D721Med (cell line): ENCODE measurements around the gene THAP7.
"Not testable (repeated sequence)": the region's sequence is repeated elsewhere in the genome, so short reads cannot be mapped to it uniquely, and the experiment has no call there.

ENCODE experiments used
- DNase-seq: peaks from one replicate; pipeline ENCODE4 v3.0.0; 2011; ENCODE audit warnings: low spot score; ENCODE audit not compliant: insufficient read length
- FAIRE-seq: peaks from 2 replicates; lab custom pipeline; 2011; peaks lifted over from hg19 to GRCh38; lab: Jason Lieb, UNC
- CTCF ChIP-seq: IDR thresholded peaks from 2 replicates; pipeline ENCODE4 v1.5.1; 2012; ENCODE audit warnings: mild to moderate bottlenecking, control low read depth; ENCODE audit not compliant: insufficient read depth; ENCODE audit errors: missing control alignments

THAP7 gene

GRCh38 chr22:21001601-21002325 lies at the start of gene THAP7:
Gene THAP7 (minus strand): TSS chr22:21002118. CDS start chr22:21001911, 207 bp downstream.
- DNase-seq, result peak; percentile 76
- TF ChIP-seq CTCF, result no peak
- no peak for FAIRE-seq

- FAIRE-seq (no peak), DNase-seq (no peak)
- no peak for TF ChIP-seq CTCF
These were observed 49.4 kb upstream of the THAP7 start for GRCh38 chr22:21051145-21051830.

- not testable (repeated sequence) for DNase-seq, FAIRE-seq
These were observed 47.0 kb upstream of the THAP7 start for GRCh38 chr22:21048965-21049364.

GRCh38 chr22:21048448-21048847 lies 46.5 kb upstream of the THAP7 start:
- not testable (repeated sequence) for DNase-seq, FAIRE-seq

GRCh38 chr22:21047730-21048129 lies 45.8 kb upstream of the THAP7 start:
- no peak for FAIRE-seq
- DNase-seq, result no peak
- no peak for TF ChIP-seq CTCF

- no peak for DNase-seq
- no peak for TF ChIP-seq CTCF
- FAIRE-seq, result no peak
These were observed 45.2 kb upstream of the THAP7 start for GRCh38 chr22:21047035-21047661.

- no peak for FAIRE-seq
- TF ChIP-seq CTCF, result no peak
These were observed 43.8 kb upstream of the THAP7 start, which contains the start of gene LRRC74B for GRCh38 chr22:21045585-21046294. Gene LRRC74B (plus strand): TSS chr22:21045946. CDS start chr22:21045987, 41 bp downstream.

More at GRCh38 chr22:21045585-21046294, 43.8 kb upstream of the THAP7 start, which contains the start of gene LRRC74B:
- DNase-seq, result peak; percentile 99
